Fibroblast of upper back skin (primary cell): ENCODE measurements around the gene SLMAP.

Source experiments
- DNase-seq: peaks from one replicate; pipeline ENCODE4 v3.0.0-alpha.2; 2013

The SLMAP gene, protein sequence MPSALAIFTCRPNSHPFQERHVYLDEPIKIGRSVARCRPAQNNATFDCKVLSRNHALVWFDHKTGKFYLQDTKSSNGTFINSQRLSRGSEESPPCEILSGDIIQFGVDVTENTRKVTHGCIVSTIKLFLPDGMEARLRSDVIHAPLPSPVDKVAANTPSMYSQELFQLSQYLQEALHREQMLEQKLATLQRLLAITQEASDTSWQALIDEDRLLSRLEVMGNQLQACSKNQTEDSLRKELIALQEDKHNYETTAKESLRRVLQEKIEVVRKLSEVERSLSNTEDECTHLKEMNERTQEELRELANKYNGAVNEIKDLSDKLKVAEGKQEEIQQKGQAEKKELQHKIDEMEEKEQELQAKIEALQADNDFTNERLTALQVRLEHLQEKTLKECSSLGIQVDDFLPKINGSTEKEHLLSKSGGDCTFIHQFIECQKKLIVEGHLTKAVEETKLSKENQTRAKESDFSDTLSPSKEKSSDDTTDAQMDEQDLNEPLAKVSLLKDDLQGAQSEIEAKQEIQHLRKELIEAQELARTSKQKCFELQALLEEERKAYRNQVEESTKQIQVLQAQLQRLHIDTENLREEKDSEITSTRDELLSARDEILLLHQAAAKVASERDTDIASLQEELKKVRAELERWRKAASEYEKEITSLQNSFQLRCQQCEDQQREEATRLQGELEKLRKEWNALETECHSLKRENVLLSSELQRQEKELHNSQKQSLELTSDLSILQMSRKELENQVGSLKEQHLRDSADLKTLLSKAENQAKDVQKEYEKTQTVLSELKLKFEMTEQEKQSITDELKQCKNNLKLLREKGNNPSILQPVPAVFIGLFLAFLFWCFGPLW

DNA sequence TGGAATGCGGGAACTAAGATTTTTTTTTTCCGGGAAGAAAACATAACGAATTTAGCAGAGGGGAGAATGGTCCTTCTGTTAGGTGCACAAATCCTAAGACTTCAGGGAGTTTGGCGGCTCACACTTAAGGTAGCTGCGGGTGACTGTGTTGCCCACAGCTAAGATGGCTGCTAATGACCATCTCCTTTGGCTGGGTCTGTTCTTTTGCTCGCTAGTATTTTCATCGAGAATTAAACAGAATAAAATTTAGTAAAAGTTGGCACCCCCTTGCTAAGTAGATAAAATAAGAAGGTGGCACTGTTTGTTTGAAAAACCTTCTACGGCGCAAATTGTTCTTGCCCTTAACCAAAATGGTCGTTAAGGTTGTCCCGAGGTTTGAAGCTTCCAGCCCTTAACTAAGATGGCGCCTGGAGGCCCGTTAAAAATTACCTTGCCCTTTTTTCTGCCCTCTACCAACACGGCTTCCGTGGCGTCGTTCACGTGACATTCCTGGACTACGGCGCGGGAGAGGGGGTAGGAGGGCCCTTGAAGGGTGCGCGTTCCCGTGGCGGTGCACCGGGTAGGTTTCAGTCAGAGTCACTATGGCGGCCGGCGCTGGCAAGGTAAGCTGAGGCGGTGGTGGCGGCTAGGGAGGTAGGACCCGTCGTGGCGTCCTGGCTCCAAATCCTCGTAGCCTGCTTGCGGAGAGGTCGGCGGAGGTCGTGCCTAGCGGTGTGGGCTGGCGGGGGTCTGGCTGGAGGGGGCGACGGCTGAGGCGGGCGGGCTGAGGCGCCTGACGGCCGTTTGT, at the start of gene SLMAP:
Gene SLMAP (plus strand): TSS at position 569 of the 787 bp plus-strand sequence. CDS start 1,343 bp downstream, outside the sequence.
- peak; percentile 97 for DNase-seq

DNA sequence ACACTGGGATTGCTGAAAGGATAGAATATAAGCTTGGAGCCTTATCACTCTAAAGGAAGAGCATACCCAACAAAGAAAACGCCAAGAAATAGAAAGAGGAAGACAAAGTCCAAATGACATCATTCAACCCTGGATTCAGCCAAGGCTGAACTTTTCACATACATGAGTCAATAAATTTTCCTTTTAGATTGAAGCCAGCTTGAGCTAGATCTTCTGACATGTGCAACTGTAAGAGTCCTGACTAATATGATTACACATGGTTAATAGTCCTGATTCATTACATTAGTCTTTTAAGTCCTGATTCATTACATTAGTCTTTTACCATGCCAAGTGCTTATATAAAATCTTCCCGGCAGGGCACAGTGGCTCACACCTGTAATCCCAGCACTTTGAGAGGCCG, 49.6 kb upstream of the SLMAP start:
- peak; percentile 86 for DNase-seq

DNA sequence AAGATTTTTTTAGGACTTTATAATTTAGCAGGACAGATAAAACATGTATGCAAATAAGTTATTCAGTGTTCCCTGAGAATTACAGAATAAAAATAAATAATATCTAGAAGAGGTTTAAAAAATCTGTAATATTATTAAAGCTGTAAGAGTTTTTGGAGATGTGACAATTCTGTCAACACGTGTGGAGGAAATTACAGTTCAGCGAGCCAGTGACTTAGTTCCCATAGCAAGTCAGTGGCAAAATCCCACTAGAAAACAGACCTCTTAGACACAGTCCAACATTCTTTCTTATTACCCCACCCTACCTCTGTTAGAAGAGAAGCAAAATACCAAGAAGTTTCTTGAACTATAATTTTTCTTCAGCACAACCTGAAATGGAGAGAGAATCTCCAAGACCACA, 47.1 kb upstream of the SLMAP start:
- no peak for DNase-seq

DNA sequence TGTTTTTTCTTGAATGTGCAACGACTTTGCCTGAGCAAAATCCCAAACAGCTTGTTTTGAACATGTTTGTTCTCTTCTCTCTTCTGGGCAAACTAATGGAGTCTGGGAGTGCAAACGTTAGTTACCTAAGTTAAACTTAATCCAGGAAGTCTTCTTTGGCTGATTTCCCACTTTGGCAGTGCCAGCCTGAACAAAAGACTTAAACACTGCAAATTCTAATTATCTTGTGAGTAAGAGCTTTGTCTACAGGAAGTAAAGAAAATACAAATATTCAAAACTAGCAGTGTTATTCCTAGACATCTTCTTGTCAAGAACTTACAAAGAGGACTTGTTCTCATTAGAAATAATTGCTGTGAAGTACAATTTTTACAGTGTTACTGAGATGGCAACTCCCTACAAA, 46.5 kb upstream of the SLMAP start:
- DNase-seq = no peak

DNA sequence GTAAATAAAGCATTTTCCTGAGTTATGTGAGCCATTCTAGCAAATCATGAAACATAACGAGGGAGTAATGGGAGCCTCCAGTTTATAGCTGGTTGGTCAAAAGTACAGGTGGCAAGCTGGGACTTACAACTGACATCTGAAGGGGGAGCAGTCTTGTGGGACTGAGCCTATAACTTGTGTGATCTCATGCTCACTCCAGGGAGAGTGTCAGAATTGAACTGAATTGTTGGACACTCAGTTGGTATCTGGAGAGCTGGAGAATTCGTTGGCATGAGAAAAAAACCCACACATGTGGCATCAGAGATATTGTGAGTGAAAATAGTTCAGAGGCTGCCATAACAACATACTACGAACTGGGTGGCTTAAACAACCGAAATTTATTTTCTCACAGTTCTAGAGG, 40.4 kb upstream of the SLMAP start:
- DNase-seq = no peak

DNA sequence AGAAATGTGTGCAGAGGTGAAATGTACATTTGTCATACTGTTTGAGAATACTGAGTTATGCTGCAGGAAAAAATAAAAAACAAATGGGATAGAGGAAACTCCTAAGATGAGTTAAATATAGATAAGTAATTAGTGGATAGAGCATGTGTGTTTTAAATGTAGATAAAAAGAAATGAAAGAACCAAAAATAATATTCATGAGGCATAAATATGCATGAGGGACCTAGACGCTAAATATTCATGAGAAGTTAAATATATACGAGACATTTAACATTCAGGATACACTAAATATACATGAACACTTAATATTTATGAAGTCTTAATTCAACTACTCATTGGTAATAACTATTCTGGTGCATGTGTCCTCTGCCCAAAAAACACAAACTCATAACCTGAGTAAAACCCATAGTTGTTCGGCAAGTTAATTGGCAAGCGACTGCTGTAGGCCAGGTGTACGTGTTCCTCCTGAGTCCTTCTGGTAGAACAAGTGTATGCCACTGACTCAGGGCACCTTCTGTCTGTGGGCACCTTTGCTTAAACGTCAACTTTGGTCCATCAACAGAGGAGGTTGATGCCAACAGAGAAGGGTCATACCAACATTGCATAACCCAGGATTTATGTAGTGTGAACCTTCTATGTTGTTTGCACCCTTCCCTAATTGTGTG, 38.8 kb upstream of the SLMAP start:
- no peak for DNase-seq

DNA sequence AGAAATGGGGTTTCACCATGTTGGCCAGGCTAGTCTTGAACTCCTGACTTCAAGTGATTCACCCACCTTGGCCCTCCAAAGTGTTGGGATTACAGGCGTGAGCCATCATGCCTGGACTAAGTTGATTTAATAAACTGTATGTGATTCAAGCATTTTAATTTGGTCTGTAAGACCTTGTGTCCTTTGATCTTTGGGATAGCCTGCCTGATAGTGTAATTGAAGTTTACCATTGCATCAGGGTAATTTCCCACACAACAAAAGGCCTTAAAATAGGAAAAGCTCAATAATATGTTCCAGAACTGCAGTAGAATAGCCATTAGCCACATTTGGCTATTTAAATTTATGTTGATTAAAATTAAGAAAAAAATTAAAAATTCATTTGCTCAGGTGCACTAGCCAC, 38.0 kb upstream of the SLMAP start:
- DNase-seq = no peak

DNA sequence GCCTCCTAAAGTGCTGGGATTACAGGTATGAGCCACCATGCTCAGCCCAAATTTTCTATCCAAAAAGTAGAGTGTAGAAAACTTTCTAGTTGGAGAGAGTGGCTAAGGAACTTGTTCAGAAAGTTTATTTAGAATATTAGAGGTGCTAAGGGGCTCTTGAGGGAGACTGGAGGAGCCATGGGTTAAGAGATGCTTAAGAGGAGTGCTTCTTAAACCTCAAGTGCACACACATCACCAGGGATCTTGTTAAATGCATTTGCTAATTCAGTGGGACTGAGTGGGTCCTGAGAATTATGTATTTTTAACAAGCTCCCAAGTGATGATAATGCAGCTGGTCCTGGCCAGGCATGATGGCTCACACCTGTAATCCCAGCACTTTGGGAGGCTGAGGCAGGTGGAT, 29.7 kb upstream of the SLMAP start:
- DNase-seq = no peak

DNA sequence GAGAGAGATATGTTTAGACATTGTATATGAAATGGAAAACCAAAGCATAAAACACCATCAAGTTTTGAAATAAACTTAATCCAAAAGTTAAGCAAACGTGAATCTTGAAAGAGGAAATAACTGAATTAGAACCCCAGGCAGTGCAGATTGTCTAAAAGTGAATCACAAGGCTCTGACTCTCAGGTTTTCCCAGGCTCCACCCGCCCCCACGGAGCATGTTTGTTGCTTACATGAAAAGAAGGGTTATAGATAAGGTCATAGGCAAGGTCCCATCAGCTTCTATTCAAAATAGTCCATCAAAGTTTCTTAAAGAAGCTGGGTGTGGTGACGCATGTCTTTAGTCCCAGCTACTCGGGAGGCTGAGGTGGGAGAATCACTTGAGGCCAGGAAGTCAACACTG, 29.0 kb upstream of the SLMAP start:
- DNase-seq = no peak

DNA sequence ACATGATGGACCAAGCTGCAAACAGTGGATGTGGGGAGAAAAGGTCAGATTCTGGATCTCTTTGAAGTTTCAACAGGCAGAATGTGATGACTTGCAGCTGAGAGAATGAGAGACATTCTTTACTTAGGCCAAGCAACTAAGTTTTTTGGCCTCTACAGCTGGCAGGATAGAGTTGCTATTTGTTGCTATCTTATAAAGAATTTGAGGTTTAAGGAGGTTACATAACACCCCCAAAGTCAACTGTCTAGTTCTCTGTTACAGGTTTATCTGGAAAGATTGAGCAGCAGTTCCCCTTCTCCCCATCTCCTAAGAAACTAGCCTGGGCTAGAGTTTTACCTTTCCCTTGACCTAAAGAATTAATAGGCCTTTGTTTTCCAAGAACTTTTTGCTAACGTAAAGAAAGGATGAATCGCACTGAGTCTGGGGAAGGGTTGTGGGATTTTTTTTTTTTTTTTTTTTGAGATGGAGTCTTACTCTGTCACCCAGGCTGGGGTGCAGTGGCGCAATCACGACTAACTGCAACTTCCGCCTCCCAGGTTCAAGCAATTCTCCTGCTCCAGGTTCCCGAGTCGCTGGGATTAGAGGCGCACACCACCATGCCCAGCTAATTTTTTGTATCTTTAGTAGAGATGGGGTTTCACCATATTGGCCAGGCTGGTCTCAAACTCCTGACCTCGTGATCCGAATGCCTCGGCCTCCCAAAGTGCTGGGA, 26.6 kb upstream of the SLMAP start:
- DNase-seq = peak; percentile 19

DNA sequence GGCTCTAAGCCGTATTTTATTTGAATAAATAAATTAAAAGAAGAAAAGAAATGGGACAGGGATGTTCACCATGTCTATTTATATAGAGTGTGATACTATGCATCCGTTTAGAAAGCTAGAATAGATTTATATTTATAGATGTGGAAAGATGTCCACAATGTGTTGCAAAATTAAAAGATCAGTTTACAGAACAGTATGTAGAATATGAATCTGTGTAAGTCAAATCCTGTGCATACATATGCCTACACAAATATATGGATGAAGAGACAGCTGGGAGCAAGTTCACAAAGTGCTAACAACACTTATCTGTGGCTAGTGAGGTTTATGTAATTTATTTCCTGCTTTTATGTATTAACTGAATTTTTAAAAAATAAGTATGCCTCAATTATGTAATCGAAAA, 25.4 kb upstream of the SLMAP start:
- no peak for DNase-seq

DNA sequence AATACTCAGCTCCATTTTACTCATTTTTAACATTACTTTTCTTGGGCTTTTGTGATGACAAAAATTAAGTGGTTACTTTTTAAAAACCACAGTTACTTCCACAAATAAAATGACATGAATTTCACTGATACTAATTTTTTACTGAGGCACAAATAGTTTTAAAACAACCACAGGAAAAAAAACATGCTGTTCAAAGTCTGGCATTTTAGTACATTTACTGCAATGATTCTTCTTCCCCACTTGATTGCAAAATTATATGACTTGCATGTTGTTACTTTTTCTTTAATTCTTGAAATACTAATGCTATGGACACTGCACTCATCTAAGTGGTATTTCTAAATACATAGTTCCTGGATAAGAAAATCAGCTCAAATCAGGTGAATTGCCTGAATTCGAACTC, 24.8 kb upstream of the SLMAP start:
- DNase-seq = peak; percentile 5

DNA sequence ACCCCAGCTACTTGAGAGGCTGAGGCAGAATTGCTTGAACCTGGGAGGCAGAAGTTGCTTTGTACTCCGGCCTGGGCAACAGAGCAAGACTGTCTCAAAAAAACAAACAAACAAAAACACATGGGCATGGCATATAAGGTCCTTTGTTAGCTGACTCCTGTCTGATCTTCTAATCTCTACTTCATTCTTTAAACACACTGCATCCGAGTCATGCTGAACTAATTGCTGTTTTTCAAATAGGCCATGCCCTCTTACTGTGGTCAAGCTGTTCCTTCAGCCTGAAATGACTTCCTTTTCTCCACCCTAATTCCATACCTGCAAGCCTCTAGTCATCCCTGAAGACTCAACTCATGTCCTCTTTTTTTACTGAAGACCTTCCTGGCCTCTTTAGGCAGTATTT, 22.3 kb upstream of the SLMAP start:
- no peak for DNase-seq

DNA sequence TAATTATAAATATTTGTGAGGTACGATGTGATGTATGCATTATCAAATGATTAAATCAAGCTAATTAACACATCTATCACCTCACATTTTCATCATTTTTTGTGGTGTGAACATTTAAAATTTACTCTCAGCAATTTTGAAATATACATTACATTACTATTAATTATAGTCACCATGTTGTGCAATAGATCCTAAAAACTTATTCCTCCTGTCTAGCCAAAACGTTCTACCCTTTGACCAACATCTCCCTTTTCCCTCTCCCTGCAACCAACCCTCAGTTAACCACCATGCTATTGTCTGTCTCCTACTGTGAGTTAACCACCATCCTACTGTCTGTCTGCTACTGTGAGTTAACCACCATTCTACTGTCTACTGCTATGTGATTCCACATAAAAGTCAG, 20.7 kb upstream of the SLMAP start:
- DNase-seq = no peak

DNA sequence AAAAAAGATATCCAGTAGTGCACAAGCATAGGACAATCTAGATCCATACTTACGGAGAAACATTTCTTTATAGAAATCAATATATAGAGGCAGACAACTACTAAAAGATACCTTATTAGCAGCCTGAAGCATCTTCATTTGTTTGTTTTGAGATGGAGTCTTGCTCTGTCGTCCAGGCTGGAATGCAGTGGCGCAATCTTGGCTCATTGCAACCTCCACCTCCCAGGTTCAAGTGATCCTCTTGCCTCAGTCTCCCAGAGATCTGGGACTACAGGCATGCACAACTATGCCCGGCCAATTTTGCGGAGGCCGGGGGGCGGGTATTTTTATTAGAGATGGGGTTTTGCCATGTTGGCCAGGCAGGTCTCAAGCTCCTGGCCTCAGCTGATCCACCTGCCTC, 18.3 kb upstream of the SLMAP start:
- DNase-seq = no peak

DNA sequence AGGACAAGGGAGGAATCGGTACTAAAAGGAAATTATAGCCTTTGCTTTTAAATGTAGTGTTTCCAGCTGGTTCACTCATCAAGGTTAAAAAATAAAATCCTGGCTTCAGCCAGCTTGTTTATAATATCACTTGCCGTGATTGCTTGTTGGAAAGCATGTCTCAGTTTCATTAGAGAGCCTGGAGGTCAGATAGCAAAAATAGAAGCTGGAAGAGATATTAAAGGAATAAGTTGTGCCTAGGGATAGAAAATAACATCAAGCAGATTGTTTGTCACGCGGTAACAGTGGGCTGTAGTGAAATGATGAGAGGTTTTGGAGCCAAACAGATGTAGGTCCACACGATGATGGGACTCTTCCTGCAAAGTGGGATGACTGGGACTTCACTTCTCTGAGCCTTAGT, 17.7 kb upstream of the SLMAP start:
- DNase-seq = no peak

DNA sequence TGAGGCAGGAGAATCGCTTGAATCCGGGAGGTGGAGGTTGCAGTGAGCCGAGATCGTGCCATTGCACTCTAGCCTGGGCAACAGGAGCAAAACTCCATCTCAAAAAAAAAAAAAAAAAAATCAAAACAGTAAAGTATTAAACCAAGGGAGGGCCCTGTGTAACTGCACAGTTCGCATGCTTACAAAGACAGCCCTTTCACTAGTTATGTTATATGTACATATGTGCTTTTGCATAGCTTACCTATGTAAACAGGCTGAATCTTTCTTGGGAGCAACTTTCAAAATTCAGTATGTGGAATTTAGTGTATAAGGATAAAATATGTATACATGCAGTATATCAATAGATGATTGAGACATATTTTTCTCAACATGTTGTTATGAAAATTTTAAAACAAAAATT, 16.1 kb upstream of the SLMAP start:
- DNase-seq = no peak

DNA sequence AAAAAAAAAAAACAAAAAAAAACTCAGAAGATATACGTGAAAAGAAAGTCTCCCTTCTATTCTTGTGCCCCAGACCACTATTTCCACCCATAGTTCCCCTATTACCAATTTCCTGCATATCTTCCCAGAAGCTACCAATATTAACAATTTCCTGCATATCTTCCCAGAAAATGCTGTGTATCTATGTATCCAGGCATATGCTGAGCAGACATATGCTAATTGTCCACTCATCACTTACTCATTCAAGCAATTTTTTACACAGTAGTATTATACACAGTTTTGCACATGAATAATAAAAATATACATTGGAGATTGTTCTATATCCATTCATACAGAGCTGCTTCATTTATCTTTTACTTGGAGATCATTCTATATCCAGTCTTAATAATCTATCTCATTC, 12.6 kb upstream of the SLMAP start:
- DNase-seq = peak; percentile 43

DNA sequence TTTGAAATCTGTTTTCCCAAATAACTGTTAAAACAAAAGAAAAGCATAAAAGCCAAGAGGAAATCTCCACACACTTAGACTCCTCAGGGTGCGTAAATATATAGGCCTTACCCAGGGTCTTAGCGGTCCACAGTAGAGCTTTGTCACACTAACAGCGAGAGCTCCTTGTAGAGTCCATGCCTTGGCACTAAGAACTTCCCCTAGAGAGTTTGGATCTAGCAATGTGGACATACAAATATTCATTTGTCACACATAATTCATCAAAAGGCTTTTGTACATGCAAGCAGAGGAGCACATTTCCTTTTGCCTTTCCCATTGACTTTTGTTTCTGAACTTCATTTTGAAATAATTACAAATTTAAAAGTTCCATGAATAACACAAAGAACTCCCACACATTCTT, 11.0 kb upstream of the SLMAP start:
- DNase-seq = no peak

DNA sequence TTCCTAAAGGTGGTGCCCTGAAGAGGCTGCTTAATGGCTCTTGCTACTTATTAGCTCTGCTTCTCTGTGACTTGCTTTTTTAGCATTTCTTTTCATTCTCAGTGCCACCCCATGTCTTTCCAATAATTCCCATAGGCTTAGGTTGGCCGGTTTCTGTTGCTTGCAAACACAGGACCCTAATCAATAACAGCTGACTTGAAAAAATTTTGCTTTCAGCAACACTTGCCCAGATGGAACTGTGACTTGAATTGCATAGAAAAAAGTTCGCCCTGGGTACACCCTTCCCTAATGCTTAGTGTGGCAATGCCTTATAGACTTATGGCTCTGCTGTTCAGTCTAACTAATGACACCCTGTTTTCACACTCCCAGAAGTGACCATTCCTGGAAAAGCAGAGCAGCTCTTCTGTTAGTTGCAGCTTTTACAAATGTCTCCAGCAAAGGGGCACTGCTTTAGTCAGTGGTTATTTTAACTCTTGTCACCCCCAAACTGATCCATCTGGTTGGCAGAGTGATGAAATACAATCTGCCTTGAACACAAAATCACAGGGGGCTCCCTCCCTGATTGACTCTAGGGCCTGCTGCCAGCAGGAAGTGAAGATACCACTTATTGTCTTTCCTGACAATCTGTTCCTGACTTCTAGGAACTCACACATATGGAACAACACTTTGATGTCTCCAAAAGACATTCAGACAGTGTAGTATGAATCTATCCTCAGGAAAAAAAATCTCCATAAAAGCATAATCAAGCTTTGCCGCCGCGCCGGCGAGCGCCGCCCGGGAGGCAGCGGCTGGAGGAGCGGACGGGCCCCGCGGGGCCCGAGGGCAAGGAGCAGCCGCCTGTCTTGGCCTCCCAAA, 9.7 kb upstream of the SLMAP start:
- no peak for DNase-seq

DNA sequence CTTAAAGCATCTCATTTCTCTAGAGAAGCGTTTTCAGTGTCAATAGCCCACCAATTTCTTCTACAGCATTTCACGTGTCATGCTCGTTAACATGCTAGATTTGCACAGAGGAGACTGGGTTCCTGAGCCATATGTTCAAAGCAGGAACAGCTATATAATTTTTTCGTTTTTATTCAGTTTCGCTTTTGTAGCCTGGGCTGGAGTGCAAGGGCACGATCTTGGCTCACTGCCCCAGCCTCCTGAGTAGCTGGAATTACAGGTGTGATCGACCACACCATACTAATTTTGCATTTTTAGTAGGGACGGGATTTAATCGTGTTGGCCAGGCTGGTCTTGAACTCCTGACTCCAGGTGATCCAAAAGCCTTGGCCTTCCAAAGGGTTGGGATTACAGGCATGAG, 6.6 kb upstream of the SLMAP start:
- no peak for DNase-seq
